HCT116 (cell line): Measurements from ENCODE around the gene ZNRF2. TPM values are rescaled to one million over a fixed set of nuclear protein-coding genes. Genes with fewer than 3 reads are reported as not detected.

ENCODE experiments used
- ATAC-seq: fragments of 200-7000 bp; cut with Tn5 transposase; 2 replicates; pipeline ENCODE4 v1.9.1; 2020; ENCODE audit warnings: mild to moderate bottlenecking, moderate library complexity
- BruUV-seq: library from RNA; stranded (reverse); fragments of 400-500 nt; replicated peaks from 2 replicates; lab custom pipeline; 2021; lab: Mats Ljungman, UMichigan
- CTCF ChIA-PET: fragments of 300-600 bp; sonication (Branson Sonifier 250); formaldehyde crosslinking; loops from one replicate; lab custom pipeline; 2021; ENCODE audit warnings: antibody characterized with exemption; lab: Charles Lee
- POLR2A ChIA-PET: fragments of 300-600, 350-600 bp; sonication (Branson Sonifier 250); formaldehyde crosslinking; loops from one replicate; lab custom pipeline; 2021; ENCODE audit warnings: antibody characterized with exemption; lab: Charles Lee
- RAD21 ChIA-PET, 2 experiments: fragments of 300-600 bp; sonication (Branson Sonifier 250); formaldehyde crosslinking; loops; one replicate each; lab custom pipeline; 2023; ENCODE audit warnings: low total read pairs in 2 of 2; ENCODE audit not compliant: uncharacterized antibody in 2 of 2, unreplicated experiment in 2 of 2, low non-redundant PET in 1 of 2; lab: Charles Lee
- DNase-seq: peaks from one replicate; pipeline ENCODE4 v3.0.0-alpha.2; 2010; ENCODE audit warnings: low read depth, low spot score
- H2AFZ ChIP-seq: fragments of 200-600 bp; shearing (Covaris generic), sonication (generic); 2 replicates; pipeline ENCODE4 v1.6.1; 2017; ENCODE audit warnings: low read depth, mixed run types, mixed read lengths, antibody characterized with exemption, low read length; ENCODE audit not compliant: poor library complexity, severe bottlenecking
- H3K27ac ChIP-seq: 2 replicates; pipeline ENCODE4 v1.5.1; 2012; ENCODE audit warnings: low read depth, low read length
- H3K27me3 ChIP-seq: fragments of 200-600 bp; sonication (generic); 2 replicates; pipeline ENCODE4 v1.6.1; 2016; ENCODE audit warnings: mixed run types, low read length, mixed read lengths; ENCODE audit not compliant: insufficient read depth
- H3K36me3 ChIP-seq, 2 experiments: fragments of 200-500 bp in 1 of 2; fragments of 200-600 bp in 1 of 2; sonication (Bioruptor generic) in 1 of 2; sonication (generic) in 1 of 2; 2 replicates each; pipeline versions ENCODE4 v1.5.1 to v1.6.1; 2014 to 2016; ENCODE audit warnings: low read length in 2 of 2, inconsistent platforms in 1 of 2, mixed read lengths in 1 of 2, mixed run types in 1 of 2; ENCODE audit not compliant: insufficient read depth in 2 of 2, control insufficient read depth in 1 of 2
- H3K4me1 ChIP-seq, 2 experiments: fragments of 200-600 bp in 1 of 2; sonication (generic) in 1 of 2; 2 replicates each; pipeline versions ENCODE4 v1.5.1 to v1.6.1; 2012 to 2017; ENCODE audit warnings: low read length in 2 of 2, inconsistent platforms in 1 of 2, mild to moderate bottlenecking in 1 of 2, mixed read lengths in 1 of 2, mixed run types in 1 of 2, moderate library complexity in 1 of 2; ENCODE audit not compliant: insufficient read depth in 2 of 2, control insufficient read depth in 1 of 2
- H3K4me2 ChIP-seq: fragments of 200-600 bp; sonication (generic); 2 replicates; pipeline ENCODE4 v1.6.1; 2017; ENCODE audit warnings: mixed run types, low read length, mixed read lengths
- H3K4me3 ChIP-seq, 2 experiments: fragments of 200-600 bp in 1 of 2; sonication (generic) in 1 of 2; replicated peaks in 1 of 2; 2 replicates each; pipeline ENCODE4 v1.5.1; 2011 to 2016; ENCODE audit warnings: low read length in 2 of 2, control low read depth in 1 of 2, low read depth in 1 of 2, mild to moderate bottlenecking in 1 of 2, mixed read lengths in 1 of 2, mixed run types in 1 of 2
- H3K79me2 ChIP-seq: fragments of 200-600 bp; sonication (generic); 2 replicates; pipeline ENCODE4 v1.6.1; 2017; ENCODE audit warnings: mild to moderate bottlenecking, mixed run types, low read length, moderate library complexity, mixed read lengths; ENCODE audit not compliant: insufficient read depth
- H3K9ac ChIP-seq: fragments of 200-600 bp; sonication (generic); 2 replicates; pipeline ENCODE4 v1.6.1; 2016; ENCODE audit warnings: low read length, mixed read lengths
- H3K9me2 ChIP-seq: fragments of 200-600 bp; sonication (generic), shearing (Covaris generic); 2 replicates; pipeline ENCODE4 v1.6.1; 2017; ENCODE audit warnings: mixed run types, mild to moderate bottlenecking, moderate library complexity; ENCODE audit not compliant: insufficient read depth
- H3K9me3 ChIP-seq, 2 experiments: fragments of 200-500 bp in 1 of 2; fragments of 200-600 bp in 1 of 2; sonication (Bioruptor generic) in 1 of 2; sonication (generic) in 1 of 2; 2 replicates each; pipeline ENCODE4 v1.6.1; 2014 to 2017; ENCODE audit warnings: low read length in 2 of 2, mixed read lengths in 2 of 2, inconsistent platforms in 1 of 2, low read depth in 1 of 2, mild to moderate bottlenecking in 1 of 2, mixed run types in 1 of 2, moderate library complexity in 1 of 2; ENCODE audit not compliant: control insufficient read depth in 1 of 2, insufficient read depth in 1 of 2
- H4K20me1 ChIP-seq: fragments of 200-600 bp; sonication (generic), shearing (Covaris generic); 2 replicates; pipeline ENCODE4 v1.6.1; 2017; ENCODE audit warnings: mixed run types, mild to moderate bottlenecking, moderate library complexity; ENCODE audit not compliant: insufficient read depth
- CBX3 ChIP-seq: IDR thresholded peaks from 2 replicates; pipeline ENCODE4 v1.6.1; 2012; ENCODE audit warnings: low read depth
- EGR1 ChIP-seq: IDR thresholded peaks from 2 replicates; pipeline ENCODE4 v1.6.1; 2012; ENCODE audit warnings: low read depth
- EZH2 ChIP-seq: fragments of 200-600 bp; sonication (generic); IDR thresholded peaks from 2 replicates; pipeline ENCODE4 v1.6.1; 2017; ENCODE audit warnings: antibody characterized with exemption, mixed run types
- EZH2phosphoT487 ChIP-seq: fragments of 200-600 bp; IDR thresholded peaks from 2 replicates; pipeline ENCODE4 v1.6.1; 2018; ENCODE audit warnings: antibody characterized with exemption, borderline replicate concordance
- FOSL1 ChIP-seq: IDR thresholded peaks from 2 replicates; pipeline ENCODE4 v1.6.1; 2012; ENCODE audit warnings: low read depth
- JUND ChIP-seq: IDR thresholded peaks from 2 replicates; pipeline ENCODE4 v1.6.1; 2012
- RAD21 ChIP-seq: IDR thresholded peaks from 2 replicates; pipeline ENCODE4 v1.6.1; 2012; ENCODE audit warnings: low read depth, mild to moderate bottlenecking
- REST ChIP-seq: IDR thresholded peaks from 2 replicates; pipeline ENCODE4 v1.6.1; 2012; ENCODE audit warnings: low read depth
- SIN3A ChIP-seq: IDR thresholded peaks from 2 replicates; pipeline ENCODE4 v1.6.1; 2012; ENCODE audit warnings: low read depth
- SP1 ChIP-seq: IDR thresholded peaks from 2 replicates; pipeline ENCODE4 v1.6.1; 2012; ENCODE audit warnings: low read depth
- SRF ChIP-seq: IDR thresholded peaks from 2 replicates; pipeline ENCODE4 v1.6.1; 2012; ENCODE audit warnings: low read depth
- YY1 ChIP-seq: IDR thresholded peaks from 2 replicates; pipeline ENCODE4 v1.6.1; 2011; ENCODE audit warnings: low read length, low read depth, moderate library complexity, mild to moderate bottlenecking; ENCODE audit not compliant: insufficient replicate concordance; ENCODE audit errors: extremely low read depth
- intact Hi-C: fragments of 100-400 bp; cut with micrococcal nuclease; formaldehyde crosslinking; loops from 2 replicates; pipeline ENCODE4 v1.10.0; 2022
- total RNA-seq: library from RNA; stranded (reverse); gene quantifications from one replicate; pipeline ENCODE4 v1.2.1, GENCODE V29; 2021; ENCODE audit not compliant: unreplicated experiment
- TF ChIP-seq, protein P1 (sequence below), 3 experiments: fragments of 200-600 bp in 1 of 3; sonication (generic) in 1 of 3; IDR thresholded peaks in 2 of 3; conservative IDR thresholded peaks in 1 of 3; 2 replicates each; pipeline ENCODE4 v1.5.1; 2012 to 2017; ENCODE audit warnings: low read depth in 2 of 3, low read length in 2 of 3, antibody characterized with exemption in 1 of 3, borderline replicate concordance in 1 of 3, control low read depth in 1 of 3, mild to moderate bottlenecking in 1 of 3, mixed read lengths in 1 of 3, mixed run types in 1 of 3, moderate library complexity in 1 of 3; ENCODE audit not compliant: insufficient read depth in 1 of 3
- TF ChIP-seq, protein P2 (sequence below): IDR thresholded peaks from 2 replicates; pipeline ENCODE4 v1.6.1; 2012
- TF ChIP-seq, protein P3 (sequence below): IDR thresholded peaks from 2 replicates; pipeline ENCODE4 v1.6.1; 2012

The ZNRF2 gene
- total RNA-seq, 1 experiment from 2014 or later: 10.2 TPM

GRCh38 chr7:30352169-30352568 is 67.8 kb downstream of the ZNRF2 start:
- BruUV-seq: no TSS peak
- Histone ChIP-seq H3K4me1 (peaks cover 20 to 24% of the 10 kb centered on the region in 2 experiments), H3K4me3 (no peak overlapping the region), H3K27me3 (no peaks in the 10 kb centered on the region), H2AFZ (no peak overlapping the region), H3K9ac (no peak overlapping the region), H4K20me1 (no peaks in the 10 kb centered on the region), H3K36me3 (no peaks in the 10 kb centered on the region), H3K4me2 (no peak overlapping the region), H3K9me2 (no peaks in the 10 kb centered on the region), H3K27ac (no peak overlapping the region), H3K79me2 (peaks cover 8% of the 10 kb centered on the region; the same call in 1 of the 2 replicates), H3K9me3 (no peaks in the 10 kb centered on the region)
- RAD21 ChIA-PET: no interaction called here
- POLR2A ChIA-PET: no interaction called here
- ATAC-seq (no peak), DNase-seq (no peak)
- TF ChIP-seq SP1: no peak
- TF ChIP-seq, protein P1, sequence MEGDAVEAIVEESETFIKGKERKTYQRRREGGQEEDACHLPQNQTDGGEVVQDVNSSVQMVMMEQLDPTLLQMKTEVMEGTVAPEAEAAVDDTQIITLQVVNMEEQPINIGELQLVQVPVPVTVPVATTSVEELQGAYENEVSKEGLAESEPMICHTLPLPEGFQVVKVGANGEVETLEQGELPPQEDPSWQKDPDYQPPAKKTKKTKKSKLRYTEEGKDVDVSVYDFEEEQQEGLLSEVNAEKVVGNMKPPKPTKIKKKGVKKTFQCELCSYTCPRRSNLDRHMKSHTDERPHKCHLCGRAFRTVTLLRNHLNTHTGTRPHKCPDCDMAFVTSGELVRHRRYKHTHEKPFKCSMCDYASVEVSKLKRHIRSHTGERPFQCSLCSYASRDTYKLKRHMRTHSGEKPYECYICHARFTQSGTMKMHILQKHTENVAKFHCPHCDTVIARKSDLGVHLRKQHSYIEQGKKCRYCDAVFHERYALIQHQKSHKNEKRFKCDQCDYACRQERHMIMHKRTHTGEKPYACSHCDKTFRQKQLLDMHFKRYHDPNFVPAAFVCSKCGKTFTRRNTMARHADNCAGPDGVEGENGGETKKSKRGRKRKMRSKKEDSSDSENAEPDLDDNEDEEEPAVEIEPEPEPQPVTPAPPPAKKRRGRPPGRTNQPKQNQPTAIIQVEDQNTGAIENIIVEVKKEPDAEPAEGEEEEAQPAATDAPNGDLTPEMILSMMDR (IDR thresholded peaks at IDR 0.05 in 2 of 3, conservative IDR thresholded peaks at IDR 0.05 in 1 of 3; ENCODE audit: borderline replicate concordance in 1 of 3, insufficient read depth in 1 of 3, low read depth in 2 of 3, low read length in 2 of 3): peak in 2 of 3 experiments; percentile 35 to 37; a peak in 2 of 6 replicates
- TF ChIP-seq YY1: no peak
- TF ChIP-seq RAD21: peak; percentile 52
- intact Hi-C loops: no loop called here
- CTCF ChIA-PET: interaction anchor here (1.3 kb wide), 1 partner anchor 76 kb away, joined by 4 read pairs; no protein-coding TSS in a partner anchor

- Histone ChIP-seq H3K36me3 (no peaks in the 10 kb centered on the region), H4K20me1 (no peaks in the 10 kb centered on the region), H3K9me2 (no peaks in the 10 kb centered on the region), H3K27ac (no peak overlapping the region), H3K4me2 (no peak overlapping the region), H3K4me3 (no peak overlapping the region), H3K4me1 (peaks cover 8 to 10% of the 10 kb centered on the region in 2 experiments), H3K9me3 (no peaks in the 10 kb centered on the region), H3K27me3 (no peaks in the 10 kb centered on the region), H3K9ac (no peak overlapping the region), H2AFZ (no peak overlapping the region), H3K79me2 (no peaks in the 10 kb centered on the region; the same call in 1 of the 2 replicates)
- no TSS peak for BruUV-seq
- TF ChIP-seq SIN3A (no peak), EGR1 (no peak), EZH2 (no peak), YY1 (no peak), REST (no peak), SRF (no peak), FOSL1 (no peak), SP1 (no peak), CBX3 (no peak), EZH2phosphoT487 (no peak), JUND (no peak)
- TF ChIP-seq, protein P2, sequence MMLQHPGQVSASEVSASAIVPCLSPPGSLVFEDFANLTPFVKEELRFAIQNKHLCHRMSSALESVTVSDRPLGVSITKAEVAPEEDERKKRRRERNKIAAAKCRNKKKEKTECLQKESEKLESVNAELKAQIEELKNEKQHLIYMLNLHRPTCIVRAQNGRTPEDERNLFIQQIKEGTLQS: no peak
- TF ChIP-seq, protein P3, sequence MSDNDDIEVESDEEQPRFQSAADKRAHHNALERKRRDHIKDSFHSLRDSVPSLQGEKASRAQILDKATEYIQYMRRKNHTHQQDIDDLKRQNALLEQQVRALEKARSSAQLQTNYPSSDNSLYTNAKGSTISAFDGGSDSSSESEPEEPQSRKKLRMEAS: no peak
- ChIA-PET RAD21 (no interaction called here), CTCF (interaction anchor here (1.3 kb wide), 1 partner anchor 78 kb away, joined by 4 read pairs; no protein-coding TSS in a partner anchor), POLR2A (no interaction called here)
- DNase-seq (no peak), ATAC-seq (no peak)
- intact Hi-C loops: no loop called here
These were observed 69.1 kb downstream of the ZNRF2 start for GRCh38 chr7:30353532-30353931.
